Gastroesophageal sphincter (tissue), 3 donors: ENCODE results near the gene KDM5C.

Experiments
- EP300 ChIP-seq: sonication (generic); formaldehyde crosslinking; IDR thresholded peaks from one replicate; pipeline ENCODE4 v1.6.1; 2017; ENCODE audit warnings: antibody characterized with exemption, mild to moderate bottlenecking
- POLR2A ChIP-seq, 2 donors: fragments of 450-650 bp; IDR thresholded peaks; one replicate each; pipeline ENCODE4 v1.6.1; 2017; ENCODE audit warnings: antibody characterized with exemption in 2 of 2, mild to moderate bottlenecking in 2 of 2, moderate library complexity in 1 of 2
- POLR2AphosphoS5 ChIP-seq: sonication (generic); formaldehyde crosslinking; IDR thresholded peaks from one replicate; pipeline ENCODE4 v1.6.1; 2017; ENCODE audit warnings: antibody characterized with exemption
- TF ChIP-seq, protein P1 (sequence below), 4 experiments: fragments of 200-600 bp in 2 of 4; fragments of 450-650 bp in 2 of 4; sonication (generic) in 1 of 4; IDR thresholded peaks; one replicate each; pipeline ENCODE4 v1.5.1; 2017 to 2019; ENCODE audit warnings: antibody characterized with exemption in 4 of 4, mild to moderate bottlenecking in 2 of 4, moderate library complexity in 2 of 4

GRCh38 chrX:53272808-53273337, 47.9 kb upstream of the KDM5C start:
- TF ChIP-seq, protein P1, sequence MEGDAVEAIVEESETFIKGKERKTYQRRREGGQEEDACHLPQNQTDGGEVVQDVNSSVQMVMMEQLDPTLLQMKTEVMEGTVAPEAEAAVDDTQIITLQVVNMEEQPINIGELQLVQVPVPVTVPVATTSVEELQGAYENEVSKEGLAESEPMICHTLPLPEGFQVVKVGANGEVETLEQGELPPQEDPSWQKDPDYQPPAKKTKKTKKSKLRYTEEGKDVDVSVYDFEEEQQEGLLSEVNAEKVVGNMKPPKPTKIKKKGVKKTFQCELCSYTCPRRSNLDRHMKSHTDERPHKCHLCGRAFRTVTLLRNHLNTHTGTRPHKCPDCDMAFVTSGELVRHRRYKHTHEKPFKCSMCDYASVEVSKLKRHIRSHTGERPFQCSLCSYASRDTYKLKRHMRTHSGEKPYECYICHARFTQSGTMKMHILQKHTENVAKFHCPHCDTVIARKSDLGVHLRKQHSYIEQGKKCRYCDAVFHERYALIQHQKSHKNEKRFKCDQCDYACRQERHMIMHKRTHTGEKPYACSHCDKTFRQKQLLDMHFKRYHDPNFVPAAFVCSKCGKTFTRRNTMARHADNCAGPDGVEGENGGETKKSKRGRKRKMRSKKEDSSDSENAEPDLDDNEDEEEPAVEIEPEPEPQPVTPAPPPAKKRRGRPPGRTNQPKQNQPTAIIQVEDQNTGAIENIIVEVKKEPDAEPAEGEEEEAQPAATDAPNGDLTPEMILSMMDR (IDR thresholded peaks at IDR 0.05) = no peak
- TF ChIP-seq EP300 (no peak), POLR2AphosphoS5 (no peak), POLR2A (IDR thresholded peaks at IDR 0.05) (no peak)
